HL-60 (cell line): Measurements from ENCODE around the gene KIAA0930.

Experiments used
- DNase-seq, 2 experiments: peaks; one replicate each; pipeline ENCODE4 v3.0.0-alpha.2; 2010 to 2020; ENCODE audit warnings: low read depth in 1 of 2, low spot score in 1 of 2
- H3K27ac ChIP-seq: fragments of 250-450 bp; sonication (Bioruptor Pico); replicated peaks from 2 replicates; pipeline ENCODE4 v1.5.1; 2020; ENCODE audit warnings: mild to moderate bottlenecking, moderate library complexity
- H3K27me3 ChIP-seq: fragments of 250-450 bp; sonication (Bioruptor Pico); 2 replicates; pipeline ENCODE4 v1.5.1; 2021; ENCODE audit warnings: mild to moderate bottlenecking, moderate library complexity; ENCODE audit not compliant: insufficient read depth, poor library complexity, severe bottlenecking
- H3K4me3 ChIP-seq: replicated peaks from 2 replicates; pipeline ENCODE4 v1.5.1; 2011; ENCODE audit warnings: mild to moderate bottlenecking, control low read depth, low read length; ENCODE audit not compliant: insufficient read depth
- CTCF ChIP-seq: IDR thresholded peaks from one replicate; pipeline ENCODE4 v1.5.1; 2011; ENCODE audit warnings: low read length, control low read depth, inconsistent platforms; ENCODE audit not compliant: insufficient read depth
- GABPA ChIP-seq: IDR thresholded peaks from 2 replicates; pipeline ENCODE4 v1.6.1; 2012; ENCODE audit warnings: low read depth
- POLR2AphosphoS5 ChIP-seq: IDR thresholded peaks from 2 replicates; pipeline ENCODE4 v1.6.1; 2012; ENCODE audit warnings: low read depth
- REST ChIP-seq: IDR thresholded peaks from 2 replicates; pipeline ENCODE4 v1.6.1; 2012; ENCODE audit warnings: low read depth; ENCODE audit not compliant: insufficient replicate concordance
- SPI1 ChIP-seq: IDR thresholded peaks from 2 replicates; pipeline ENCODE4 v1.6.1; 2012; ENCODE audit warnings: low read depth, mild to moderate bottlenecking, borderline replicate concordance
- microRNA-seq: library from miRNA; unstranded; fragments of <30 nt; microRNA quantifications from one replicate; pipeline ENCODE4, GENCODE V29; 2018

The KIAA0930 gene

GRCh38 chr22:45149671-45150070, 91.0 kb downstream of the KIAA0930 start:
- Histone ChIP-seq H3K27me3 (no peaks in the 10 kb centered on the region), H3K27ac (no peak overlapping the region), H3K4me3 (no peak overlapping the region)
- no peak for TF ChIP-seq POLR2AphosphoS5
- TF ChIP-seq SPI1, result no peak
- no peak for TF ChIP-seq REST
- TF ChIP-seq CTCF, result no peak
- TF ChIP-seq GABPA, result no peak
- no peak for DNase-seq

- Histone ChIP-seq H3K27me3 (no peaks in the 10 kb centered on the region), H3K27ac (no peak overlapping the region), H3K4me3 (no peak overlapping the region)
- no peak for DNase-seq
- no peak for TF ChIP-seq GABPA
- no peak for TF ChIP-seq REST
- TF ChIP-seq CTCF, result no peak
- no peak for TF ChIP-seq SPI1
- TF ChIP-seq POLR2AphosphoS5, result no peak
These were observed 95.8 kb downstream of the KIAA0930 start for GRCh38 chr22:45144916-45145315.

GRCh38 chr22:45142376-45142775, 98.3 kb downstream of the KIAA0930 start:
- no peak for DNase-seq
- no peak overlapping the region for H3K4me3 ChIP-seq
- H3K27me3 ChIP-seq, result no peaks in the 10 kb centered on the region
- no peak overlapping the region for H3K27ac ChIP-seq
- TF ChIP-seq SPI1 (no peak), REST (no peak), GABPA (no peak), POLR2AphosphoS5 (no peak), CTCF (no peak)

Small RNA genes within 50 kb of the gene (microRNA-seq; reads per million reads assigned to microRNA genes)
- 6.3 reads per million, percentile 21 among the genes with 10 or more reads in this experiment for gene MIR1249
